A549 (cell line): ENCODE data around the gene SCYL2. TPM values are rescaled to one million over a fixed set of nuclear protein-coding genes. Genes with fewer than 3 reads are reported as not detected.

ENCODE experiments used
- polyA plus RNA-seq, 4 experiments: library from polyadenylated mRNA; depleted of rRNA in 3 of 4; stranded (reverse); fragments of >200 nt; fragmentation: RNase III in 1 of 4; extraction: RNeasy Plus Mini Kit Qiagen cat#74134 plus additional on column Dnase treatment in 1 of 4; gene quantifications; 2 replicates in 3 of 4; 3 replicates in 1 of 4; pipeline ENCODE4 v1.2.3, GENCODE V29; 2011 to 2017
- small RNA-seq, 6 experiments: library from RNA; depleted of rRNA; stranded (forward); fragments of <200 nt; gene quantifications; one replicate each; pipeline ENCODE3, GENCODE V24; 2012

Gene SCYL2
- polyA plus RNA-seq, 2 of the 4 experiments (the other 2 are of a cell fraction): 21.7 to 51.7 TPM

Small RNA genes within 50 kb of the gene (small RNA-seq; reads per million reads assigned to genes)
- 0 reads per million in 6 experiments for gene RF00019

Other genes with a start within 250 kb of the SCYL2 start
- gene BLTP3B, start 124.3 kb upstream of the SCYL2 start, polyA plus RNA-seq (2011; rRNA removed): 30.1 and 38.8 TPM in 2 replicates
- gene BLTP3B, start 124.3 kb upstream of the SCYL2 start, polyA plus RNA-seq (2017; fragmentation: RNase III; extraction: RNeasy Plus Mini Kit Qiagen cat#74134 plus additional on column Dnase treatment): 11.1 to 12.4 TPM (median 11.2 TPM) in 3 replicates
- gene ACTR6, start 66.4 kb upstream of the SCYL2 start, polyA plus RNA-seq (2011; rRNA removed): 41.5 and 50.1 TPM in 2 replicates
- 32.6 to 37.0 TPM (median 33.7 TPM) in 3 replicates for gene ACTR6, start 66.4 kb upstream of the SCYL2 start, polyA plus RNA-seq (2017; fragmentation: RNase III; extraction: RNeasy Plus Mini Kit Qiagen cat#74134 plus additional on column Dnase treatment)
- gene DEPDC4, start 98 bp upstream of the SCYL2 start, polyA plus RNA-seq (2011; rRNA removed): 3.4 and 6.3 TPM in 2 replicates
- gene DEPDC4, start 98 bp upstream of the SCYL2 start, polyA plus RNA-seq (2017; fragmentation: RNase III; extraction: RNeasy Plus Mini Kit Qiagen cat#74134 plus additional on column Dnase treatment): 2.1 to 2.8 TPM (median 2.3 TPM) in 3 replicates
- 0.04 and 0.05 TPM in 2 replicates for gene SLC17A8, start 89.9 kb downstream of the SCYL2 start, polyA plus RNA-seq (2011; rRNA removed)
- gene SLC17A8, start 89.9 kb downstream of the SCYL2 start, polyA plus RNA-seq (2017; fragmentation: RNase III; extraction: RNeasy Plus Mini Kit Qiagen cat#74134 plus additional on column Dnase treatment): 0.03 TPM in 2 of 3 replicates, not detected in the other
- gene NR1H4, start 206.7 kb downstream of the SCYL2 start, polyA plus RNA-seq (2011; rRNA removed): 1.1 and 1.4 TPM in 2 replicates
- gene NR1H4, start 206.7 kb downstream of the SCYL2 start, polyA plus RNA-seq (2017; fragmentation: RNase III; extraction: RNeasy Plus Mini Kit Qiagen cat#74134 plus additional on column Dnase treatment): 0.17 to 0.40 TPM (median 0.21 TPM) in 3 replicates